ENCODE measurements around the gene HOXC4.

DNA sequence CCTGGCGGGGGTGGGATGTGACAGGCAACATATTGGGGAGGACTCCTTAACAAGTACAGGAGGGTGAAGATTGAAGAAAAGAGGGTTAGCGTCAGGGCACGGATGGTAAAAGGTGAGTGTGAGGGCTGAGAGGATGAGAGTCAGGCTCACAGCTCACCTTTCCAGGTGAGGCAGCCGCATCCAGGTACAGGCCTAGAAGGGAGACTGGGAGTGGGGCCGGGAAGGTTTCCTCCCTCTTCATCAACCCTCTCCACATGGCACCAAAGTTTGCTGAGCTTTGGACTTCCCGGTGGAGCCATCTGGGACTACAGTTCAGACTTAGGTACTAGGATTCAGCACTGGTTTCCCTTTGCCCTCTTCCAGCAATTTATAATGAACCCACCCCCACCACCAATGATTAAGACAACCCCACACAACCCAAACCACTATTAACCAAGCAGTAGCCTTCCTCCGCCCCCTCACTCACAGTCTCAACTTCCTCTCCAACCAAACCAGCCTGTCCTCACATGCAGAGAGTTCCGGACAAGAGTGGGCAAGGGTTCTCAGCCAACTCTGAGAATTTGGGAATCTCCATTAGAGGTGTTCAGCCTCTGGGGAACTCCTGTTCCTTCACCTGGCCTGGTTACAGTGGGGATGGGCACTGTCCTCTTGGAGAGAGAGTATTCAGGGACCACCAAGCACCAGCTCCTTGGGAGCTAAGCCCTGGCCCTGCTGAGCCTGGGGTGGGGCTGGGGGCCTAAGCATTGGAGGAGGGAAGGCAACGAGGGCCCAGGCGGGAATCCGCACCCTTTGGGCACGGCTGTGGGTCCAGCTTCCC lies 2.4 kb upstream of the HOXC4 start:
- TF ChIP-seq, protein P1, sequence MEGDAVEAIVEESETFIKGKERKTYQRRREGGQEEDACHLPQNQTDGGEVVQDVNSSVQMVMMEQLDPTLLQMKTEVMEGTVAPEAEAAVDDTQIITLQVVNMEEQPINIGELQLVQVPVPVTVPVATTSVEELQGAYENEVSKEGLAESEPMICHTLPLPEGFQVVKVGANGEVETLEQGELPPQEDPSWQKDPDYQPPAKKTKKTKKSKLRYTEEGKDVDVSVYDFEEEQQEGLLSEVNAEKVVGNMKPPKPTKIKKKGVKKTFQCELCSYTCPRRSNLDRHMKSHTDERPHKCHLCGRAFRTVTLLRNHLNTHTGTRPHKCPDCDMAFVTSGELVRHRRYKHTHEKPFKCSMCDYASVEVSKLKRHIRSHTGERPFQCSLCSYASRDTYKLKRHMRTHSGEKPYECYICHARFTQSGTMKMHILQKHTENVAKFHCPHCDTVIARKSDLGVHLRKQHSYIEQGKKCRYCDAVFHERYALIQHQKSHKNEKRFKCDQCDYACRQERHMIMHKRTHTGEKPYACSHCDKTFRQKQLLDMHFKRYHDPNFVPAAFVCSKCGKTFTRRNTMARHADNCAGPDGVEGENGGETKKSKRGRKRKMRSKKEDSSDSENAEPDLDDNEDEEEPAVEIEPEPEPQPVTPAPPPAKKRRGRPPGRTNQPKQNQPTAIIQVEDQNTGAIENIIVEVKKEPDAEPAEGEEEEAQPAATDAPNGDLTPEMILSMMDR (IDR thresholded peaks at IDR 0.05) = no peak
- TF ChIP-seq POLR2AphosphoS5 (IDR thresholded peaks at IDR 0.05) = no peak
